H1 (cell line): ENCODE results near the gene ACER3. TPM values are rescaled to one million over a fixed set of nuclear protein-coding genes. Genes with fewer than 3 reads are reported as not detected.

Source experiments
- GTF2F1 ChIP-seq: IDR thresholded peaks from 2 replicates; pipeline ENCODE4 v1.6.1; 2012; ENCODE audit warnings: low read depth, low read length, improper control_type of control experiment, borderline replicate concordance
- polyA plus RNA-seq, 7 experiments: library from polyadenylated mRNA; depleted of rRNA in 3 of 7; stranded (reverse) in 5 of 7; unstranded in 2 of 7; fragments of >200 nt in 5 of 7; fragments of 200-250 nt in 2 of 7; gene quantifications; 1 replicate in 5 of 7; 2 replicates in 1 of 7; 4 replicates in 1 of 7; pipeline versions ENCODE4 v1.2.1 to v1.2.3, GENCODE V29; 2011 to 2013; ENCODE audit warnings: missing spikeins in 2 of 7, mixed read lengths in 2 of 7
- total RNA-seq: library from RNA; stranded (reverse); fragmentation: NEBNext Ultra II Directional; extraction: Animal tissue kit (Norgen Biotek cat#: 25700); gene quantifications from 2 replicates; pipeline ENCODE4 v1.2.1, GENCODE V29; 2021

Gene ACER3
- total and polyA plus RNA-seq, 2 of the 8 experiments (the other 6 are each of a cell fraction or from before 2014, with no cell fraction given), result 5.7 to 16.2 TPM

DNA sequence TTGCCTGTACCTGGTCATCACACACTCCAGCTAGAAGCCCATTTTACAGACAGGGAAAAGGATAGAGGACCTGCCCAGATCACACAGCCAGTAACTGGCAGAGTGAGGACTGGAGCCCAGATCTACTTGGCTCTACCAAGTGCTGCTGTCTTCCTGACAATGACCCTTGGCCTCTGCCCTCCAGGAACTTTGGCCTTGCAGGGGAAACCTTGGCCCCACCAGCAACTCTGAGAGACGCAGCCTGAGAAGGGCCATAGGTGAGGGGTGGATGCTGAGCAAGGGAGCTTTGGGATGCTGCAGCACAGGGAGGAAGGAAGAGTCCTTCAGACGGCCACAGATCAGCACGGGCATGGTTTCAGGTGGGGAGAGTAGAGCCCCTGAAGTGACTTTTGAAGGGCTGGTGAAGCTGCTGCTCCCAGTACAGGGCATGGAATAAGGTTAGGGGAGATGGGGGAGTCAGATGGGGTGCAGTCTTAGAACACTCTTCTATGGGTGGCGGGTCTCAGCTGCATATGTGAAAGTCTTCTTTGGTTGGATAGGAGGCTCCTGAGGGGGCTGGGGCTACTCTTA lies 204.0 kb downstream of the ACER3 start (continued):
- TF ChIP-seq GTF2F1, result no peak
